Measurements from ENCODE around the gene FBXO8. TPM values are rescaled to one million over a fixed set of nuclear protein-coding genes. Genes with fewer than 3 reads are reported as not detected.
"Not testable (repeated sequence)": the region's sequence is repeated elsewhere in the genome, so short reads cannot be mapped to it uniquely, and the experiment has no call there.

FBXO8 gene
- total RNA-seq, 1 donor from 2014 or later = 12.8 TPM

DNA sequence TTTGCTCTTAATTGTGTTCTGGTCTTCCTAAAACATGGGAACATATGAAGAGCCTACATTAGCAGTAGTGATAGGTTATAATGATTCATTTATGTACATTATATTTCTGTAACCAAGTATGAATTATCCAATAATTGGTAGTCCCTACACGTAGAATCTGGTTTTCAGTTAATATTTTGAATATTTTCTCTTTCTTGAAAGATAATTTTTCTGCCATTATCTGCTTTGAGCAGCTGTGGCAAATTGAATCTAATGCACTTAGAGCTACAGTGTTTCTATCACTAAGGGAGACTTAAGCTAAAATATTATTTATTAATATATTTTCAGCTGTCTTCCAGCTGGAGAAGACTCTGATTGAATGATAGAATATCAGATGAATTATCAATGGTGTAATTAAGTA lies 21.2 kb upstream of the FBXO8 start:
- H3K4me3 Mint-ChIP-seq (ENCODE audit: low read depth) = no peak overlapping the region
- no peak for DNase-seq (ENCODE audit: low spot score, unreplicated experiment)
- H3K27ac Mint-ChIP-seq = no peak overlapping the region
- H3K9me3 Mint-ChIP-seq (ENCODE audit: low read depth) = no peaks in the 10 kb centered on the region
- no peaks in the 10 kb centered on the region for H3K27me3 Mint-ChIP-seq
- H3K4me1 Mint-ChIP-seq (ENCODE audit: low read depth) = no peaks in the 10 kb centered on the region
- H3K36me3 Mint-ChIP-seq (ENCODE audit: insufficient read depth) = peaks cover 9% of the 10 kb centered on the region
- TF ChIP-seq, protein P1, sequence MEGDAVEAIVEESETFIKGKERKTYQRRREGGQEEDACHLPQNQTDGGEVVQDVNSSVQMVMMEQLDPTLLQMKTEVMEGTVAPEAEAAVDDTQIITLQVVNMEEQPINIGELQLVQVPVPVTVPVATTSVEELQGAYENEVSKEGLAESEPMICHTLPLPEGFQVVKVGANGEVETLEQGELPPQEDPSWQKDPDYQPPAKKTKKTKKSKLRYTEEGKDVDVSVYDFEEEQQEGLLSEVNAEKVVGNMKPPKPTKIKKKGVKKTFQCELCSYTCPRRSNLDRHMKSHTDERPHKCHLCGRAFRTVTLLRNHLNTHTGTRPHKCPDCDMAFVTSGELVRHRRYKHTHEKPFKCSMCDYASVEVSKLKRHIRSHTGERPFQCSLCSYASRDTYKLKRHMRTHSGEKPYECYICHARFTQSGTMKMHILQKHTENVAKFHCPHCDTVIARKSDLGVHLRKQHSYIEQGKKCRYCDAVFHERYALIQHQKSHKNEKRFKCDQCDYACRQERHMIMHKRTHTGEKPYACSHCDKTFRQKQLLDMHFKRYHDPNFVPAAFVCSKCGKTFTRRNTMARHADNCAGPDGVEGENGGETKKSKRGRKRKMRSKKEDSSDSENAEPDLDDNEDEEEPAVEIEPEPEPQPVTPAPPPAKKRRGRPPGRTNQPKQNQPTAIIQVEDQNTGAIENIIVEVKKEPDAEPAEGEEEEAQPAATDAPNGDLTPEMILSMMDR (IDR thresholded peaks at IDR 0.05; ENCODE audit: unreplicated experiment) = no peak

DNA sequence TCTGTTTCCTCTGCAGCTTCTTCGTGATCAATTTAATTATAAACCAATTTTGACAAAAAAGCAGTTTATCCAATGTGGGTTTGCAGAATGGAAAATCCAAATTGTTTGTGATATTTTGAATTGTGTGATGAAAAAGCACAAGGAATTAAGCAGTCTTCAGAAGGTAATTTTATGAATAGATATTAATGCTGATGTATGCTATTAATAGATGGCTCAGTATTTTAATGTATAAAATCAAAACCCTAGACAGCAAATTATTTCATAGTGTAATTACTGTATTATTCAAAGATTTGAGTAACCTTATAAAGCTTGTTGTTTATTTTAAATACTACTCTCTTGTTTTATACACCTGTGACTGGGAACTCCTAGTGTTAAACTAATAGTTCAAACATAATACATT lies 20.2 kb upstream of the FBXO8 start:
- TF ChIP-seq, protein P1 (IDR thresholded peaks at IDR 0.05; ENCODE audit: unreplicated experiment) = no peak
- no peaks in the 10 kb centered on the region for H3K27me3 Mint-ChIP-seq
- no peaks in the 10 kb centered on the region for H3K4me1 Mint-ChIP-seq (ENCODE audit: low read depth)
- DNase-seq (ENCODE audit: low spot score, unreplicated experiment) = no peak
- H3K4me3 Mint-ChIP-seq (ENCODE audit: low read depth) = no peak overlapping the region
- peaks cover 8% of the 10 kb centered on the region for H3K36me3 Mint-ChIP-seq (ENCODE audit: insufficient read depth)
- H3K9me3 Mint-ChIP-seq (ENCODE audit: low read depth) = no peaks in the 10 kb centered on the region
- H3K27ac Mint-ChIP-seq = no peak overlapping the region

DNA sequence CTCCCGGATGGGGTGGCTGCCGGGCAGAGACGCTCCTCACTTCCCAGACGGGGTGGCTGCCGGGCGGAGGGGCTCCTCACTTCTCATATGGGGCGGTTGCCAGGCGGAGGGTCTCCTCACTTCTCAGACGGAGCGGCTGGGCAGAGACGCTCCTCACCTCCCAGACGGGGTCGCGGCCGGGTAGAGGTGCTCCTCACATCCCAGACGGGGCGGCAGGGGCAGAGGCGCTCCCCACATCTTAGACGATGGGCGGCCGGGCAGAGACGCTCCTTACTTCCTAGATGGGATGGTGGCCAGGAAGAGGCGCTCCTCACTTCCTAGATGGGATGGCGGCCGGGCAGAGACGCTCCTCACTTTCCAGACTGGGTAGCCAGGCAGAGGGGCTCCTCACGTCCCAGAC lies 11.7 kb upstream of the FBXO8 start:
- H3K4me3 Mint-ChIP-seq (ENCODE audit: low read depth); DNase-seq (ENCODE audit: low spot score, unreplicated experiment); H3K27ac Mint-ChIP-seq; H3K27me3 Mint-ChIP-seq; H3K4me1 Mint-ChIP-seq (ENCODE audit: low read depth): not testable (repeated sequence)
- peaks cover 31% of the 10 kb centered on the region for H3K36me3 Mint-ChIP-seq (ENCODE audit: insufficient read depth)
- H3K9me3 Mint-ChIP-seq (ENCODE audit: low read depth) = peaks cover 24% of the 10 kb centered on the region

DNA sequence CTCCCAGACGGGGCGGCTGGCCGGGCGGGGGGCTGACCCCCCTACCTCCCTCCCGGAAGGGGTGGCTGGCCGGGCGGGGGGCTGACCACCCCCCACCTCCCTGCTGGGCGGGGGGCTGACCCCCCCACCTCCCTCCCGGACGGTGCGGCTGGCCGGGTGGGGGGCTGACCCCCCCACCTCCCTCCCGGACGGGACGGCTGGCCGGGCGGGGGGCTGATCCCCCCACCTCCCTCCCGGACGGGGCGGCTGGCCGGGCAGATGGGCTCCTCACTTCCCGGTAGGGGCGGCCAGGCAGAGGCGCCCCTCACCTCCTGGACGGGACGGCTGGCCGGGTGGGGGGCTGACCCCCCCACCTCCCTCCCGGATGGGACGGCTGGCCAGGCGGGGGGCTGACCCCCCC lies 11.2 kb upstream of the FBXO8 start:
- Mint-ChIP-seq H3K9me3 (ENCODE audit: low read depth) (peaks cover 24% of the 10 kb centered on the region), H3K36me3 (ENCODE audit: insufficient read depth) (peaks cover 28% of the 10 kb centered on the region)
- DNase-seq (ENCODE audit: low spot score, unreplicated experiment); H3K27me3 Mint-ChIP-seq; H3K4me1 Mint-ChIP-seq (ENCODE audit: low read depth); H3K4me3 Mint-ChIP-seq (ENCODE audit: low read depth); H3K27ac Mint-ChIP-seq: not testable (repeated sequence)

DNA sequence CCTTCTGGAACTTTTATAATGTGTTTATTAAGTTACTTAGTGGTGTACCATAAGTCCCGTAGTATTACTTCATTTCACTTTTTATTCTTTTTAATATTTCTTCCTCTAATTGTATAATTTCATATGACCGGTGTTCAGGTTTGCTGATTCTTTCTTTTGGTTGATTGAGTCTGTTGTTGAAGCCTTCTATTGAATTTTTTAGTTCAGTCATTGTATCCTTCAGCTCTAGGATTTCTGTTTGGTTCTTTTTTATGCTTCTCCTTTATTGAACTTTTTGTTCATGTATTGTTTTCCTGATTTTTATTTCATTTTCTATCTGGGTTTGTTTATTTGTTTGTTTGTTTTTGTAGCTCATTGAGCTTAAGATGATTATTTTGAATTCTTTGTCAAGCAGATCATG lies 9.0 kb upstream of the FBXO8 start:
- Mint-ChIP-seq H3K9me3 (ENCODE audit: low read depth) (peaks cover 24% of the 10 kb centered on the region), H3K27ac (no peak overlapping the region), H3K36me3 (ENCODE audit: insufficient read depth) (peaks cover 28% of the 10 kb centered on the region), H3K27me3 (no peaks in the 10 kb centered on the region), H3K4me1 (ENCODE audit: low read depth) (no peaks in the 10 kb centered on the region), H3K4me3 (ENCODE audit: low read depth) (no peak overlapping the region)
- DNase-seq (ENCODE audit: low spot score, unreplicated experiment) = no peak
- TF ChIP-seq, protein P1 (IDR thresholded peaks at IDR 0.05; ENCODE audit: unreplicated experiment) = no peak

DNA sequence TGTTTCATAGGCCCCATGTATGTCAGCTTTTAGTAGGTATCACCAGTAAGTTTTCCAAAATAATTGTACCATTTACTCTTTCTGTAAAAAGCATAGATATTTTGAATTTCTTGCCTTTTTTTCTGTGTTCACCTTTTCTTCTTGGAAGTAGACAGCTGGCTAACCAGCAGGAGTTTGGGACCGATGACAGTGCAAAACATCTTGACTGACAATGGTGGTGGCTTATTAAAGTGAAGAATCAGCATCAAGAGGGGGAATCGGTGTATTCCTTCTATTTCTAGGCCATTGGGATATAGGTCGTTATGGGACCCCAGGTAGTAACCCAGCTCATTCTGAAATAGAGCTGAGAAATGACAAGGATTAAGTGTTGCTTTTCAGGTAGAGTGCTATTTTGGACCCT lies 3.4 kb upstream of the FBXO8 start:
- DNase-seq (ENCODE audit: low spot score, unreplicated experiment) = no peak
- Mint-ChIP-seq H3K9me3 (ENCODE audit: low read depth) (peaks cover 8% of the 10 kb centered on the region), H3K27me3 (no peaks in the 10 kb centered on the region), H3K36me3 (ENCODE audit: insufficient read depth) (peaks cover 2% of the 10 kb centered on the region), H3K27ac (no peak overlapping the region), H3K4me3 (ENCODE audit: low read depth) (no peak overlapping the region), H3K4me1 (ENCODE audit: low read depth) (peaks cover 20% of the 10 kb centered on the region)
- TF ChIP-seq, protein P1 (IDR thresholded peaks at IDR 0.05; ENCODE audit: unreplicated experiment) = no peak

Data from progenitor cell of endocrine pancreas (in vitro differentiated cells).